Activated CD4-positive, alpha-beta T cell treated with anti-CD3 and anti-CD28 coated beads for 36 hours (primary cell): ENCODE results near the gene LMBR1. TPM values are rescaled to one million over a fixed set of nuclear protein-coding genes. Genes with fewer than 3 reads are reported as not detected.
"Not testable (repeated sequence)": the region's sequence is repeated elsewhere in the genome, so short reads cannot be mapped to it uniquely, and the experiment has no call there.

Source experiments
- ATAC-seq: fragments of 200-7000 bp; cut with Tn5 transposase; one replicate; pipeline ENCODE4 v1.10.0; 2021; ENCODE audit warnings: mild to moderate bottlenecking, moderate library complexity
- CTCF ChIA-PET: fragments of 350-600 bp; sonication (Branson Sonifier 250); formaldehyde crosslinking; loops from one replicate; lab custom pipeline; 2021; ENCODE audit warnings: antibody characterized with exemption; lab: Charles Lee
- POLR2A ChIA-PET: fragments of 350-600 bp; sonication (Branson Sonifier 250); formaldehyde crosslinking; loops from one replicate; lab custom pipeline; 2021; ENCODE audit warnings: antibody characterized with exemption, inconsistent platforms; lab: Charles Lee
- DNase-seq: peaks from one replicate; pipeline ENCODE4 v3.0.0-alpha.2; 2020
- H3K27ac Mint-ChIP-seq: one replicate; pipeline ENCODE4 v1.8.0; 2021; ENCODE audit warnings: mixed read lengths
- H3K27me3 Mint-ChIP-seq: one replicate; pipeline ENCODE4 v1.8.0; 2021; ENCODE audit warnings: mixed read lengths
- H3K36me3 Mint-ChIP-seq: one replicate; pipeline ENCODE4 v1.8.0; 2021; ENCODE audit warnings: low read depth, mixed read lengths
- H3K4me1 Mint-ChIP-seq: one replicate; pipeline ENCODE4 v1.8.0; 2021; ENCODE audit warnings: mixed read lengths
- H3K4me3 Mint-ChIP-seq: one replicate; pipeline ENCODE4 v1.8.0; 2021; ENCODE audit warnings: mild to moderate bottlenecking, moderate library complexity, mixed read lengths
- H3K9me3 Mint-ChIP-seq: one replicate; pipeline ENCODE4 v1.8.0; 2021; ENCODE audit warnings: low read depth, mixed read lengths
- intact Hi-C, 2 experiments: fragments of 100-400 bp; cut with DNase I in 1 of 2; cut with micrococcal nuclease in 1 of 2; formaldehyde crosslinking; loops; one replicate each; pipeline versions ENCODE4 v1.14.2 to v1.15.1; 2022 to 2024; cut with DNase I, micrococcal nuclease
- total RNA-seq, 2 experiments: library from RNA; stranded (reverse); gene quantifications; one replicate each; pipeline ENCODE4 v1.2.3, GENCODE V29; 2021

Gene LMBR1
- total RNA-seq, 2 experiments from 2014 or later: 31.0 to 39.0 TPM

- CTCF ChIA-PET, H3K27ac Mint-ChIP-seq, POLR2A ChIA-PET, H3K4me3 Mint-ChIP-seq, H3K9me3 Mint-ChIP-seq, intact Hi-C loops, H3K27me3 Mint-ChIP-seq, H3K36me3 Mint-ChIP-seq, DNase-seq, ATAC-seq: not testable (repeated sequence)
- H3K4me1 Mint-ChIP-seq: peaks cover 40% of the 10 kb centered on the region
Observed at GRCh38 chr7:156925821-156926220, 32.8 kb upstream of the LMBR1 start.

- CTCF ChIA-PET: interaction anchor here (0.7 kb wide), 1 partner anchor 570 kb away, joined by 3 read pairs; no protein-coding TSS in a partner anchor
- H3K9me3 Mint-ChIP-seq, ATAC-seq, DNase-seq, POLR2A ChIA-PET, intact Hi-C loops, H3K36me3 Mint-ChIP-seq: not testable (repeated sequence)
- Mint-ChIP-seq H3K4me3 (peak overlapping the region; percentile 19), H3K27me3 (peaks cover 20% of the 10 kb centered on the region), H3K4me1 (peaks cover 42% of the 10 kb centered on the region), H3K27ac (peak overlapping the region; percentile 78)
Observed at GRCh38 chr7:156922304-156922703, 29.3 kb upstream of the LMBR1 start.

DNA sequence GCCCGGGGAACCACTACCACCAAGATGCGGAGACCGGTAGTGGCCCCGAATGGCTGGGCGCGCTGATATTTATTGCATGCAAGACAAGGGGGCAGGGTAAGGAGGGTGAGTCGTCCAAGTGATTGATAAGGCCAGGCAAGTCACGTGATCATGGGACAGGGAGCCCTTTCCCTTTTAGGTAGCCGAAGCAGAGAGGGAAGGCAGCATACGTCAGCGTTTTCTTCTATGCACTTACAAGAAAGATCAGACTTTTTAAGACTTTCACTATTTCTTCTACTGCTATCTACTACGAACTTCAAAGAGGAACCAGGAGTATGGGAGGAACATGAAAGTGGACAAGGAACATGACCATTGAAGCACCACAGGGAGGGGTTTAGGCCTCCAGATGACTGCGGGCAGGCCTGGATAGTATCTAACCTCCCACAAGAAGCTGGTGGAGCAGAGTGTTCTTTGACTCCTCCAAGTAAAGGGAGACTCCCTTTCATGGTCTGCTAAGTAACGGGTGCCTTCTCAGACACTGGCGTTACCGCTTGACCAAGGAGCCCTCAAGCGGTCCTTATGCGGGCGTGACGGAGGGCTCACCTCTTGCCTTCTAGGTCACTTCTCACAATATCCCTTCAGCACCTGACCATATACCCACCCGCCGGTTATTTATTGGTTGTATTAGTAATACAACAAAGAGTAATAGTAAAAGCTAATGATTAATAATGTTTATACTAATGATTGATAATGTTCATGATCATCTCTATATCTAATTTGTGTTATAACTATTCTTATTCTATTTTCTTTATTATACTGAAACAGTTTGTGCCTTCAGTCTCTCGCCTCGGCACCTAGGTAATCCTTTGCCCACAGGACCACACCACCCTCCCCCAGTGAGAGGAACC, 27.7 kb upstream of the LMBR1 start:
- intact Hi-C loops, POLR2A ChIA-PET, H3K4me3 Mint-ChIP-seq, H3K36me3 Mint-ChIP-seq, DNase-seq, H3K9me3 Mint-ChIP-seq, ATAC-seq, H3K27ac Mint-ChIP-seq: not testable (repeated sequence)
- CTCF ChIA-PET: interaction anchor here (0.6 kb wide), 1 partner anchor 208 kb away, joined by 4 read pairs; no protein-coding TSS in a partner anchor
- Mint-ChIP-seq H3K4me1 (peaks cover 42% of the 10 kb centered on the region), H3K27me3 (peaks cover 22% of the 10 kb centered on the region)

DNA sequence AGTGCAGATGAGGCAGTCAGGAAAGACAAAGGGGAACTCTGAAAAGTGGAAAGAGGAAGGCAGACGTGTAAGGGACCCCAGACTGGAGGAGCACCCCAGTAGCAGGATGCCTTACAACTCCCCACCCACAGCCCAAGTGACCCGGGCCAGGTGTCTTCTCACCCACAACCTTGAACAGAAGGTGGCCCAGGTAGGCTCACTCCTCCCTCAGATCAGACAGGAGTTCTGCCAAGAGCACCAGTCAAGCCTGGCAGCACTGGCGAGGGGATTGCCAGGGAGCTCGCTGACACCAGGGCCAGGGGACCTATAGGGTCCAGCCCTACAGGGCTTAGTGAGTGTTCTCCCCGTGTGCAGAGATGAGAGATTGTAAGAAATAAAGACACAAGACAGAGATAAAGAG, 27.1 kb upstream of the LMBR1 start:
- Mint-ChIP-seq H3K27ac (peak overlapping the region; percentile 49), H3K27me3 (peaks cover 25% of the 10 kb centered on the region), H3K4me3 (no peak overlapping the region)

GRCh38 chr7:156919132-156919713, 26.2 kb upstream of the LMBR1 start:
- DNase-seq (no peak), ATAC-seq (no peak)
- Mint-ChIP-seq H3K4me1 (peaks cover 39% of the 10 kb centered on the region), H3K36me3 (no peaks in the 10 kb centered on the region), H3K4me3 (no peak overlapping the region), H3K27ac (no peak overlapping the region), H3K27me3 (peaks cover 25% of the 10 kb centered on the region), H3K9me3 (peaks cover 2% of the 10 kb centered on the region)
- ChIA-PET CTCF (no interaction called here), POLR2A (no interaction called here)
- intact Hi-C loops: no loop called here

More for the DNA sequence above, 27.1 kb upstream of the LMBR1 start:
- no peaks in the 10 kb centered on the region for H3K36me3 Mint-ChIP-seq
- DNase-seq (no peak), ATAC-seq (no peak)
- ChIA-PET CTCF (no interaction called here), POLR2A (no interaction called here)
- H3K9me3 Mint-ChIP-seq: peaks cover 2% of the 10 kb centered on the region
- intact Hi-C loops: no loop called here
- H3K4me1 Mint-ChIP-seq: peaks cover 42% of the 10 kb centered on the region

DNA sequence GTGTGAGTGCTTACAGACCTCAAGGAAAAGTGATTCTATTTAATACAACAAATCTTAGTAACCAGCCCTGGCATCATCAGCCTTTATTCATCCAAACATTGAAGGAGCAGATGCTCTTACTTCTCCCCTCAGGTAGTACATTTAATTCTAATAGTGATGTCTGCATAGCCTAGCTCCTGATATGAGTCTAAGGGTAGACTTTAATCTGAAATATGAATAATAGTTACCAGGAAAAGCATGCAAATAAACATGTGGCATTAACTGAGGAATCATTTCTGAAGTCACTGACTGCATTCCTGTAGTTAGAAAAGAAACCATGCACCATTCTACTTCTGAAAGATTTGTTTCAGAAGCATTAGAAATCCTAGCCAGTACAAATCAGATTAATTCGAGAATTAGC, 25.7 kb upstream of the LMBR1 start:
- intact Hi-C loops: loop anchor here (1.0 kb wide), 1 partner anchor 25 kb away; the partner anchor contains the start of gene LMBR1 (in 2 of the 2)
- Mint-ChIP-seq H3K4me1 (peaks cover 35% of the 10 kb centered on the region), H3K27me3 (peaks cover 27% of the 10 kb centered on the region), H3K27ac (peak overlapping the region; percentile 76), H3K4me3 (no peak overlapping the region), H3K9me3 (peaks cover 2% of the 10 kb centered on the region), H3K36me3 (no peaks in the 10 kb centered on the region)
- ATAC-seq: peak; percentile 74
- POLR2A ChIA-PET: no interaction called here
- CTCF ChIA-PET: no interaction called here
- DNase-seq: no peak

DNA sequence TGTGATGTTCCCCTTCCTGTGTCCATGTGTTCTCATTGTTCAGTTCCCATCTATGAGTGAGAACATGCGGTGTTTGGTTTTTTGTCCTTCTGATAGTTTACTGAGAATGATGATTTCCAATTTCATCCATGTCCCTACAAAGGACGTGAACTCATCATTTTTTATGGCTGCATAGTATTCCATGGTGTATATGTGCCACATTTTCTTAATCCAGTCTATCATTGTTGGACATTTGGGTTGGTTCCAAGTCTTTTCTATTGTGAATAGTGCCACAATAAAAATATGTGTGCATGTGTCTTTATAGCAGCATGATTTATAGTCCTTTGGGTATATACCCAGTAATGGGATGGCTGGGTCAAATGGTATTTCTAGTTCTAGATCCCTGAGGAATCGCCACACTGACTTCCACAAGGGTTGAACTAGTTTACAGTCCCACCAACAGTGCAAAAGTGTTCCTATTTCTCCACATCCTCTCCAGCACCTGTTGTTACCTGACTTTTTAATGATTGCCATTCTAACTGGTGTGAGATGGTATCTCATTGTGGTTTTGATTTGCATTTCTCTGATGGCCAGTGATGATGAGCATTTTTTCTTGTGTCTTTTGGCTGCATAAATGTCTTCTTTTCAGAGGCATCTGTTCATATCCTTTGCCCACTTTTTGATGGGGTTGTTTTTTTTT, 16.7 kb upstream of the LMBR1 start:
- H3K4me3 Mint-ChIP-seq, H3K9me3 Mint-ChIP-seq, H3K36me3 Mint-ChIP-seq, POLR2A ChIA-PET, H3K4me1 Mint-ChIP-seq, DNase-seq, CTCF ChIA-PET, ATAC-seq, H3K27ac Mint-ChIP-seq: not testable (repeated sequence)
- H3K27me3 Mint-ChIP-seq: peaks cover 10% of the 10 kb centered on the region
- intact Hi-C loops: loop anchor here (1.0 to 5.0 kb wide), 2 partner anchors 38 to 40 kb away; partner anchors contain the start of gene NOM1 (in 2 of the 2)

DNA sequence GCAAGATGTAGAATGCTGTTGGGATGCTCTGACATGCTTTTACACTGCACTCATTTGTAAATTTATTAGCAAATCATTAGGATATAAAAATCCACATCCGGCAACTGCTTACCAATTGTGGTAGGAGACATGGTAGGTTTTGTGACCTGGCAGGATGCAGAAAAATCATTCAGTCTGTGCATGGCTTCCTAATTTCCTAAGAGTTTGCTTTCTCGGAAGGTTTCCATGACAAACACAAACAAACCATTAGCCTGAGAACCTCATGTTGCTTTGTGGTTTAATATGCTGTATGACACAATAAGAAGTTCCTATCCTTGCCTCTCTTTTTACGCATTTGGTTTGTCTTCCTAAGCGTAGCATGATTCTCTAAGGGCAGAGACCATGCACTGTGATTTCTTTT, 14.7 kb upstream of the LMBR1 start:
- Mint-ChIP-seq H3K27ac (no peak overlapping the region), H3K4me1 (peaks cover 12% of the 10 kb centered on the region), H3K36me3 (no peaks in the 10 kb centered on the region), H3K4me3 (no peak overlapping the region), H3K27me3 (peaks cover 8% of the 10 kb centered on the region), H3K9me3 (no peaks in the 10 kb centered on the region)
- intact Hi-C loops: loop anchor here in 1 of 2 experiments (5.0 kb wide), 1 partner anchor 40 kb away; the partner anchor contains the start of gene NOM1
- ATAC-seq (no peak), DNase-seq (no peak)
- ChIA-PET CTCF (interaction anchor here (0.7 kb wide), 1 partner anchor 412 kb away, joined by 3 read pairs; no protein-coding TSS in a partner anchor), POLR2A (no interaction called here)

- Mint-ChIP-seq H3K27me3 (peaks cover 3% of the 10 kb centered on the region), H3K4me1 (peaks cover 12% of the 10 kb centered on the region), H3K27ac (no peak overlapping the region), H3K4me3 (no peak overlapping the region), H3K9me3 (no peaks in the 10 kb centered on the region), H3K36me3 (no peaks in the 10 kb centered on the region)
- ATAC-seq: no peak
- CTCF ChIA-PET: interaction anchor here (0.8 kb wide), 1 partner anchor 10 kb away, joined by 3 read pairs; no protein-coding TSS in a partner anchor
- POLR2A ChIA-PET: interaction anchor here (1.2 kb wide), 1 partner anchor 13 kb away, joined by 3 read pairs; the partner anchor contains the start of gene LMBR1
- intact Hi-C loops: loop anchor here in 1 of 2 experiments (5.0 kb wide), 1 partner anchor 41 kb away; the partner anchor contains the start of gene NOM1
- DNase-seq: no peak
Observed at GRCh38 chr7:156906200-156906649, 13.2 kb upstream of the LMBR1 start.

- intact Hi-C loops: no loop called here
- no peaks in the 10 kb centered on the region for H3K27me3 Mint-ChIP-seq
- POLR2A ChIA-PET: no interaction called here
- CTCF ChIA-PET: interaction anchor here (1.9 kb wide), 1 partner anchor 10 kb away, joined by 5 read pairs; the partner anchor contains the start of gene LMBR1
- no peaks in the 10 kb centered on the region for H3K36me3 Mint-ChIP-seq
- peak overlapping the region; percentile 2 for H3K27ac Mint-ChIP-seq
- H3K9me3 Mint-ChIP-seq: no peaks in the 10 kb centered on the region
- ATAC-seq: peak; percentile 81
- H3K4me1 Mint-ChIP-seq: peaks cover 8% of the 10 kb centered on the region
- DNase-seq: peak; percentile 38
- H3K4me3 Mint-ChIP-seq: no peak overlapping the region
Observed at GRCh38 chr7:156903232-156903909, 10.4 kb upstream of the LMBR1 start.
